SK-N-SH (cell line): Measurements from ENCODE around the gene TMEM131.

Experiments used
- GABPA ChIP-seq: IDR thresholded peaks from 2 replicates; pipeline ENCODE4 v1.4.0; 2012; ENCODE audit warnings: low read depth, mild to moderate bottlenecking
- RAD21 ChIP-seq: IDR thresholded peaks from 2 replicates; pipeline ENCODE4 v1.6.1; 2012; ENCODE audit warnings: mild to moderate bottlenecking, low read length
- TF ChIP-seq, protein P1 (sequence below): fragments of 200-600 bp; sonication (generic); IDR thresholded peaks from 2 replicates; pipeline ENCODE4 v1.6.1; 2017; ENCODE audit warnings: antibody characterized with exemption, mild to moderate bottlenecking, moderate library complexity
- TF ChIP-seq, protein P2 (sequence below): IDR thresholded peaks from 2 replicates; pipeline ENCODE4 v1.4.0; 2012; ENCODE audit warnings: low read depth
- TF ChIP-seq, protein P3 (sequence below): IDR thresholded peaks from 2 replicates; pipeline ENCODE4 v1.6.1; 2012; ENCODE audit warnings: mild to moderate bottlenecking, low read depth, low read length, moderate library complexity

DNA sequence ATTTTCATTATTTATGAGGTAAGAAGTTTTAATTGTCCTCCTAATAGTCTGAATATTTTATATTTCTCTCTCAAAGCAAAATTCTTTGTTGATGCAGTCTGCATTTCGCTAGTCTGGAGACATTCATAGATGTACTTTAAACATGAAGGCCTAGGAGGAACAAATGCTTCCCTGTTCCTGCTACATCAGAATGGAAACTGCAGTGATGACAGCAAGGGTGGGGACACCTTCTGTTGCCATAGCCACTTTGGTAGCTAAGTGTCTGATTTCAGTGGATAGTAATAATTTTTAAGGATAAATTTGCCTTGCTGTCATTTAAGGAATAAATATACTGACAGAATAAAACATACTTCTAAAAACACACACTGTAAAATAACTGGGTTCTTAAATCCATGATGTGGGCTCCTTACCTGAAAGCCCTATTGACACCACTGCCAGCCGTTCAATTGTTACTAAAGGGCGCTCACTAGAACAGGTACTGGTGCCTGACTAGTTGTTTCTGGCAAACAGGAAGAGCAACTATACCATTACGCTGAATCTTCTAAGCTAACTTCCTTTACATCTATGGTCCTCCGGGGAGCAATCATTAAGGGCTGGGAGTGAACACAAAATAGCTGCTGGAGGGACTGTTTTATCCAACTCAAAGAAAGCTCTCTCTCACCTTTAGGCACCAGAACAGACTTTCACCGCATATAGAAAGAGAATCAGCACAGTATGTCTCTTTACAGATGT lies 88.2 kb downstream of the TMEM131 start:
- TF ChIP-seq, protein P1, sequence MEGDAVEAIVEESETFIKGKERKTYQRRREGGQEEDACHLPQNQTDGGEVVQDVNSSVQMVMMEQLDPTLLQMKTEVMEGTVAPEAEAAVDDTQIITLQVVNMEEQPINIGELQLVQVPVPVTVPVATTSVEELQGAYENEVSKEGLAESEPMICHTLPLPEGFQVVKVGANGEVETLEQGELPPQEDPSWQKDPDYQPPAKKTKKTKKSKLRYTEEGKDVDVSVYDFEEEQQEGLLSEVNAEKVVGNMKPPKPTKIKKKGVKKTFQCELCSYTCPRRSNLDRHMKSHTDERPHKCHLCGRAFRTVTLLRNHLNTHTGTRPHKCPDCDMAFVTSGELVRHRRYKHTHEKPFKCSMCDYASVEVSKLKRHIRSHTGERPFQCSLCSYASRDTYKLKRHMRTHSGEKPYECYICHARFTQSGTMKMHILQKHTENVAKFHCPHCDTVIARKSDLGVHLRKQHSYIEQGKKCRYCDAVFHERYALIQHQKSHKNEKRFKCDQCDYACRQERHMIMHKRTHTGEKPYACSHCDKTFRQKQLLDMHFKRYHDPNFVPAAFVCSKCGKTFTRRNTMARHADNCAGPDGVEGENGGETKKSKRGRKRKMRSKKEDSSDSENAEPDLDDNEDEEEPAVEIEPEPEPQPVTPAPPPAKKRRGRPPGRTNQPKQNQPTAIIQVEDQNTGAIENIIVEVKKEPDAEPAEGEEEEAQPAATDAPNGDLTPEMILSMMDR, result no peak
- TF ChIP-seq GABPA, result no peak
- TF ChIP-seq, protein P2, sequence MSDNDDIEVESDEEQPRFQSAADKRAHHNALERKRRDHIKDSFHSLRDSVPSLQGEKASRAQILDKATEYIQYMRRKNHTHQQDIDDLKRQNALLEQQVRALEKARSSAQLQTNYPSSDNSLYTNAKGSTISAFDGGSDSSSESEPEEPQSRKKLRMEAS, result no peak
- TF ChIP-seq, protein P3, sequence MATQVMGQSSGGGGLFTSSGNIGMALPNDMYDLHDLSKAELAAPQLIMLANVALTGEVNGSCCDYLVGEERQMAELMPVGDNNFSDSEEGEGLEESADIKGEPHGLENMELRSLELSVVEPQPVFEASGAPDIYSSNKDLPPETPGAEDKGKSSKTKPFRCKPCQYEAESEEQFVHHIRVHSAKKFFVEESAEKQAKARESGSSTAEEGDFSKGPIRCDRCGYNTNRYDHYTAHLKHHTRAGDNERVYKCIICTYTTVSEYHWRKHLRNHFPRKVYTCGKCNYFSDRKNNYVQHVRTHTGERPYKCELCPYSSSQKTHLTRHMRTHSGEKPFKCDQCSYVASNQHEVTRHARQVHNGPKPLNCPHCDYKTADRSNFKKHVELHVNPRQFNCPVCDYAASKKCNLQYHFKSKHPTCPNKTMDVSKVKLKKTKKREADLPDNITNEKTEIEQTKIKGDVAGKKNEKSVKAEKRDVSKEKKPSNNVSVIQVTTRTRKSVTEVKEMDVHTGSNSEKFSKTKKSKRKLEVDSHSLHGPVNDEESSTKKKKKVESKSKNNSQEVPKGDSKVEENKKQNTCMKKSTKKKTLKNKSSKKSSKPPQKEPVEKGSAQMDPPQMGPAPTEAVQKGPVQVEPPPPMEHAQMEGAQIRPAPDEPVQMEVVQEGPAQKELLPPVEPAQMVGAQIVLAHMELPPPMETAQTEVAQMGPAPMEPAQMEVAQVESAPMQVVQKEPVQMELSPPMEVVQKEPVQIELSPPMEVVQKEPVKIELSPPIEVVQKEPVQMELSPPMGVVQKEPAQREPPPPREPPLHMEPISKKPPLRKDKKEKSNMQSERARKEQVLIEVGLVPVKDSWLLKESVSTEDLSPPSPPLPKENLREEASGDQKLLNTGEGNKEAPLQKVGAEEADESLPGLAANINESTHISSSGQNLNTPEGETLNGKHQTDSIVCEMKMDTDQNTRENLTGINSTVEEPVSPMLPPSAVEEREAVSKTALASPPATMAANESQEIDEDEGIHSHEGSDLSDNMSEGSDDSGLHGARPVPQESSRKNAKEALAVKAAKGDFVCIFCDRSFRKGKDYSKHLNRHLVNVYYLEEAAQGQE, result no peak
- no peak for TF ChIP-seq RAD21
